AG20443 (cell line): ENCODE measurements around the gene CTNNBL1.

Source experiments
- DNase-seq: peaks from one replicate; pipeline ENCODE4 v3.0.0; 2012; ENCODE audit warnings: low spot score, mixed read lengths

The CTNNBL1 gene

DNA sequence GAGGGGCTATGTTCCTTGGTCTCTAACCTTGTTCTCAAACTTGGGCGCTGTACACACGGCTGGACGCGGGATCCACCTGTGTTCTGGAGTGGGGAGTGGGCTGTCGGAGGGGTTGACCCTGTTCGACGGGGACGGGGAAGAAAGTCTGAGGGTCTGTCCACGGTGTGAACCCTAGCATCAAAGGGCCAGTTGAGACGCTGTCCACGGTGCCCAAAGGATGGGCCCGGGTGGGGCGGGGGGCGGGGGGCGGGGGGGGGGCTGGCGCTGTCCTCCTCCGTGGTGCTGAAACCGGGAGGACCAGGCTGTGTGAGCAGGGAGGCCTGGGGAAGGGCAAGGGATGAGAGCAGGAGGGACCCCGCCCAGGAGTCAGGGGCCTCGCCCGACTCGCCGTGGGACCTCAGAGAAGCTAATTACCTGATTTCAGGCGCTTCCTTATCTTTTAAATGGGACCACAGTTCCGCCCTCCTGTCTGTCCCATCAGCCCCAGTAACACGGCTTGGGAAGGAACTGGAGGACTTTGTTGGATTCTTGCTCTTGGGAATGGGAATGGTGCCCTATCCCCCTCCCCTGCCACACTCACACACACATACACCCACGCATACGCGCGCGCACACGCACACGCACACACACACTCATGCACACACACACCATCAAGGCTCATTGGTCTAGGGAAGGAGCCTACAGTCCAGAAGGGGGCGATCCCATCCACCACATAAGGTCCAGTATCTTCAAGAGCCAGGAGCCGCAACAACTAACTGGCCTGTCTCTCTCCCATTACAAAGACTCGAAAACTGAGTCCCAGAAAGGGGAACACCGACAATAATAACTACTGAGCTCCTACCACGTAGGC is 208.0 kb downstream of the CTNNBL1 start:
- DNase-seq = peak; percentile 61

DNA sequence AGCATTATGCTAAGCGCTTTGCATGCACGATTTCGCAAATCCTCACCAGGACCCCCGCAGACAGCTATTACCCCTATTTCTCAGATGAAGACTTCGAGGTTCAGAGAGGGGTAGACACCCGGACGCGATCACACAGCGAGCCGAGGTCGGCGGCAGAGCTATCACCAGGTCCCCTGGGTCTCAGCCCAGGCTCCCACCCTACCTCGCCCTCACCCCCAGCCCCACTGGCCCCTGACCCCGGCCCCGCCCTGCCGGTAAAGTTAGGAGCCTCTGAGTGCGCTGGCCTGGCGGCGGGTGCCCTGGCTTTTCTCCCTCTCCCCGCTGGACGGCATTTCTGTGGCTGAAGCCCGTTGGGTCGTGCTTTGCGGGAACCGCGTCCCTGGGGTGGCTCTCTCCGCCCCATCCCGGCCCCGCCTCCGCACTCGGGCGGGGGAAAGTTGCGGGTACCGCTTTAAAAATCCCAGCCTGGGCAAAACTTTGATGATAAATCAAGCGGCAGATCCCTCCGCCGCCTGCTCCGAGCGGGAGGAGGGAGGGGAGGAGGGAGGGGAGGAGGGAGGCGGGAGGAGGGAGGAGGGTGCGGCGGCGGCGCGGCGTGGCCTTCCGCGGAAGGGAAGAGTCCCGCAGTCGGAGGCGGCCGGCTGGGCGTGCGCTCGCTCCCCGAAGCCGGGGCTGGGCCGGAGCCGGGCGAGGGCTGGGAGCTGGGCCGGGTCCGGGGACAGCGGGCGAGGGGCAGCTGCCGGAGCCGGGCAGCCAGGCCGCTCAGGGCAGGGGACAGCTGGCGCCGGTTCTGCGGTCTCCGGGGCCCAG is 208.9 kb downstream of the CTNNBL1 start, which contains the start of gene VSTM2L:
Gene VSTM2L (plus strand): TSS at position 624 of the 810 bp plus-strand sequence. CDS start 224 bp downstream, outside the sequence.
- DNase-seq = peak; percentile 80

DNA sequence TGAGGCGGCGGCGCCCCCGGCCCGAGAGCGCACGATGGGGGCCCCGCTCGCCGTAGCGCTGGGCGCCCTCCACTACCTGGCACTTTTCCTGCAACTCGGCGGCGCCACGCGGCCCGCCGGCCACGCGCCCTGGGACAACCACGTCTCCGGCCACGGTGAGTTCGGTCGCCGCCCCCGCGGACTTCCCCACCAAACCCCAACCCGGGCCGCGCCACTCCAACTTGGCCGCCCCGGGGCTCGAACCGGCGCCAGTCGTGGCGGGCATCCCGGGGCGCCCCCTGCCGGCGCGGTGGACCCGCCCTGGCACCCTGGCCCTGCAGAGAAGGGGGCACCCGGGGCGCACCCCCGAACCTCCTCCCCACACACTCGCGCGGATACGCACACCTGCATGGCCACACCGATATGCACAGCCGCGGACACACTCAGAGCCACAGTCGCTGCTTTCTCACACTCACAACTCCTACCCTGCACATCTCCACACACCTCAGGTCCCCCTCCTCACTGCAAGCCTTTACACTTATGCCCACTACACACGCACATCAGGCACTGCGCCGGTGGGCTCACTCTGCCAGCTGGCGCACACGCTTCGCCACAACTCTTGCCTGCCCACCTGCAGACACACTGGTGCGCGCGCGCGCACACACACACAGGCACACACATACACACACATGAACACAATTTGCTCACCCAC is 209.6 kb downstream of the CTNNBL1 start:
- peak; percentile 33 for DNase-seq

DNA sequence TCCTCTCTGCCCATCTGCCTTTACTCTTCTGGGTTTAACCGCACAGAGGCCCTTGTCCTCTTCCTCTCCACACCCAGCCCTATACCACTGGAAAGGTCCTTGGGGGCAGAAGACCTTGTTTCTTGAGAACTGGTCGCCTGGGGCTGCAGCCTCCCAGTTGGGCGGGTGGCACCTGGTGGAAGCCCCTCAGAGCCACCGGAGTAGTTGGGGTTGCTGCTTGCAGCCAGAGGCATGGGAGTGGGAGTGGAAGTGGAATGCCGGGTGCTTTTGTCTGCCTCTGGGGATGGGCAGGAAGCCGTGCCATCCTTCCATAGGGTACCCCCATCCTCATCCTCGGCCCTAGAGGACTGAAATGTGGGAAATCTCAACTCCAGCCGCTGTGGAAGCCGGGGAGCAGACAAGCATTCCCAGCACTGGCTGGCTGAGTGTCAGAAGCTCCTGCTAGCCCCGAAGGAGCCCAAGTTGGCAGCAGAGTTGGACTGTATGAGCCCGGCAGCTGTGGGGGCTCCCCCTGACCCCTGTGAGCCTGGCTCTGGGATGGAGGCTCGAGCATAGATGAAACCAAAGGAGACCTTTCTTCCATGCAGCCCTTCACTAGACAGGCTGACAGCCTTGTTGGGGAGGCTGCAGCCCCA is 210.3 kb downstream of the CTNNBL1 start:
- no peak for DNase-seq

DNA sequence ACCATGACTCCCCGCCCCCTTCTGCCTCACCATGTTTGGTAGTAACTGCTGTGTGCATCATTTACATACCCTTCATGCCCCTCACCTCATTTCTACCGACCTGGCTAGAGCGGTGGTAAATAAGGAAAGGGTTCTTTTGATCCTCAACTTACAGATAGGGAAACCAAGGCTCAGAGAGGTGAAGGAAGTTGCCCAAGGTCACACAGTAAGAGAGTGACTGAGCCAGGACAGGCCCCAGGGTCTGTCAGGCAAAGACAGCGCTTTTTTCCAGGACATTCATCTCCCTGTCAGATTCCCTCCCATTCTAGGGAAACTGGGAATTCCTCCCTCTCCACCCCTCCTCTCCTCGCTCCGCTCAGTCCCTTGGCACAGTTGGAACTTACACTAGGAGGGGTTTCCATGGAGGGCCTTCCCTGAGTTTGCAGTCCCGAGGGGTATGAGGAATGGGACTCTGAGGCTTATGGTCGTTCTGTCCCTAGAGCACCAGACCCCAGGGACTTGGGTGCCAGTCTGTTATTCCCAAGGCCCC is 211.1 kb downstream of the CTNNBL1 start:
- DNase-seq = no peak

DNA sequence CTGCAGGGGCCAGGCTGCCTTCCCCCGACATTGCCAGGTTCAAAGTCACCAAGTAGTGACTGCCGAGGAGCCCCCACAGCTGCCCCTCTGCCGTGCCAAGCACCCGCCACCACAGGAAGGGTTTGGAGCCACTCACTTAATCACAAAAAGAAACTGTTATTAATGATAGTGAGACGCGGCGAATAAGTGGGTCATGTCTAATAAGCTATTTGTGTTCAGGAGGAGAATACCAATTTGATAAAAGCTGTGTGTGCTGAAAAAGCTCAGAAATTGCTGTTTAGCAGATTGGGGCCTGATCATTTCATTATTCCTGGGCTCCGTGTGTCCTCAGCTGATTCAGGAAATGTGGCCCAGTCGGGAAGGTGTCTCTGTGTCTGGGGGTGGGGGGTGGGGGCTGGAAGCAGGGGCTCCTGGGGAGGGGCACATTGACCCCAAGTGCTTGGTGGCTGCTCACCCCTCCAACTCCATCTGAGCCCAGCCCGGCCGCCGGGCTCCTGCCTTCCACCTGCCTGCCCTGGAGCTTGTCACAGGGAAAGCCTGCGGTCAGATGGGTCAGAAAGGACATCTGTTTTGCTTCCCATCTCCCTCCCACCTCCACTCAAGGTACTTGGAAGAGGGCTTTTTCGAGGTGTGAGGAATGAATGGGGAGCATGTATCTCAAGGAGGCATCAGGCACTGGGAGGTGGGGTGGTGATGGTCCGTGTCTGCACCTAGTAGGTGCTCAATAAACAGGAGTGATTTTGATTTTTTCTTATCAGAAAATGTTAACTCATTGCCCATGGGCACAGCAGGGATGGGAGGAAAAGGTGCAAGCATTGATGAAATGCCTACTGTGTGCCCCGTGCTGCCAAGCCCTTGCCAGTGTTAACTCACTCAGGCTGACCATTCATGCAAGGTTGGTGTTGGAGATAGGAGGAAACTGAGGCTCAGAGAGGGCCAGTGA is 212.1 kb downstream of the CTNNBL1 start:
- no peak for DNase-seq

DNA sequence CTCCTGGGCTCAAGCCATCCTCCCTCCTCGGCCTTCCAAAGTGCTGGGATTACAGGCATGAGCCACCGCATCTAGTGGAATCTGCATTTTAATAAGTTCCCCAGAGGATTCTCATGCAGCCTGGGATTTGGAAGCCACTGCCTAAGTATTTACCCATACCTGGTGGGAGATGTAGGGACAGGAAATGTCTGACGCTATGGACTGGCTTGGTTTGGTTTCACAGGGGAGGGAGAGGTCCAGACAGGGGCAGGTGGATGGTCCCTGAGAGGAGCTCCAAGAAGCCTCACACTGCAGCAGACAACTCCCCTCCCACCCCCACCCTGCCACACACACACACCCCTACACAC is 213.5 kb downstream of the CTNNBL1 start:
- no peak for DNase-seq

DNA sequence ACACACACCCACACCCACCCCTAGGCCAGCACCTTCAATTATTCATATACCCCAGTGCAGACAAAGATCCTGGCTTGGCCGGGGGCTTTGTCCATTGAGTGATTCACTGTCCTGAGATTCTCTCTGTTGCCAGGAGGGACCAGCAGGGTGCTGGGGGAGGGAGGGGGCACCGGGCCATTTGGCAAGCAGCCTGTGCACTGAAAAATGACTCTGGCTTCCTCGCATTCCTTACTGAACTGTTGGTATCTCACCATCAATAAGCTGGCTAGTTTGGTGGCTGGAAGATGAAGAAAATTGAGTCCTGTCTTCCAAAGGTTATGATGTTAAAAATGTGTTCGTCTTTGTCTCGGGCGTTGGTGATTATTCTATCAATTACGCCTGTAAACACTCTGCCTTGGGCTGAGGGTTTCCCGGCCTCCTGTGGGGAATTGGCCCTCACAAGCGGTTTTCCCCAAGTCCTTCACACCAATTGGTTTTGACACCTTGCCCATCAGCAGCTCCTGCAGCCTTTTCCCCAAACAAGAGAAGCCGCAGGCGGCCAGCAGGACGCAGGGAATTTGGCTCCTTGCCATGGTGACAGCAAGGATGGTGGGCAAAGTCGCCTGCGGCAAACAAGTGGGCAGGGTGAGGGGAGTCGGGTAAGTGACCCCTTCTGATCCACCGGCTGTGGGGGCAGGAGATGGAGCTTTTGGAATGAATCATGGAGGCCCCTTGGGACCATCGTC is 214.0 kb downstream of the CTNNBL1 start:
- peak; percentile 88 for DNase-seq

DNA sequence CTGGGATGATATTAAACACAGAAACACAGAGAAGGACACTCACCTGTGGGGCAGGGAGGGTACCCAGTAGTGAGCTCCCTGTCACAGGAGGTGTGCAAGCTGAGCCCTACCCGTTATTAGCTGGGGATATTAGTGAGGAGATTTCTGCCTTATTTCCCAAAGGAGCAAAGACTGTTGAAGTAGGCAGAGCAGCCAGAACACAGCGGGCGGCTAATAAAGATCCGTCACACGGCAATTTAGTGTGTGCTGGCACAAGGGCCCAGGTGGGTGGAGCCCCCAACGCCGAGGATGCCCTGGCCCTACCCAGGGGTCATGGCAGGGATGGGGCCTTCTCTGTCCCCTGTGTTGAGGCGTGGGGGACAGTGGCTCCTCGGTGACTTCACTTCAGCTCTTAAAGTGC is 217.4 kb downstream of the CTNNBL1 start:
- no peak for DNase-seq

DNA sequence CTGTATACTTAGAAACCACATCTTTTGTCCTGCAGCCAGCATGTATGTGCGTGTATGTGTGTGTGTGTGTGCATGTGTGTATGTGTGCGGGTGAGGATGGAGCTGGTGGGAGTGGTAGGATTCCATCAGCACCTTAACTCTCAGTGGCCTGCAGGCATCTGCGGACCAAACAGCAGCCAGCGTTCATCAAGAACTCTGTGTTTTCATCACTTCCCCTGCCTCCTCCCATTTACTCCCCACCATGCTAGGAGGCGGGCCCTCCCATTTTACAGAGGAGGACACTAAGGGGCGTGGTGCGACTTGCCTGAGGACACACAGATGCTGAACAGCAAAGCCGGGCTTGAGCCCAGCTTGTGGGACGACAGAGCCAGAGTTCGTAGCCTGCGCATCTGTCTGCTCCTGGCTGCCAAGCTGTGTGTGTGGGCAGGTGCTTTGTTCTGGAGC is 218.0 kb downstream of the CTNNBL1 start:
- DNase-seq = peak; percentile 77

DNA sequence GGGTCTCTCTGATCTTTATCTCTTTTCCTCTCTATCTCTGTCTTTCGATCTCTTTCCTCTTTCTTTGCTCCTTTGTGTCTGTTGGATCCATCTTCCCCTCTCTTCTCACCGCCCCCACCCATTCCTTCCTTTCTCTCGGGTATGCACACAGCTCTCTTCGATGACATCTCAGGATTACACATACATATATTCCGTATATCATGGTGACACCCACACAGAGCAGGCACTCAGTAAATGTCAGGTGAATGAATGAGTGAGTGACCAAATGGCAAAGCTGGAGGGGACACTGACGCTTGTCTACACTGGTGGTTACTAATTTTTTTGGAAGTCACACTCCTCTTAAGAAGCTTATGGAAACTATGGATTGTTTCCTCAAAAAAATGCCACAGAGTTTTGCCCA is 219.0 kb downstream of the CTNNBL1 start:
- no peak for DNase-seq

DNA sequence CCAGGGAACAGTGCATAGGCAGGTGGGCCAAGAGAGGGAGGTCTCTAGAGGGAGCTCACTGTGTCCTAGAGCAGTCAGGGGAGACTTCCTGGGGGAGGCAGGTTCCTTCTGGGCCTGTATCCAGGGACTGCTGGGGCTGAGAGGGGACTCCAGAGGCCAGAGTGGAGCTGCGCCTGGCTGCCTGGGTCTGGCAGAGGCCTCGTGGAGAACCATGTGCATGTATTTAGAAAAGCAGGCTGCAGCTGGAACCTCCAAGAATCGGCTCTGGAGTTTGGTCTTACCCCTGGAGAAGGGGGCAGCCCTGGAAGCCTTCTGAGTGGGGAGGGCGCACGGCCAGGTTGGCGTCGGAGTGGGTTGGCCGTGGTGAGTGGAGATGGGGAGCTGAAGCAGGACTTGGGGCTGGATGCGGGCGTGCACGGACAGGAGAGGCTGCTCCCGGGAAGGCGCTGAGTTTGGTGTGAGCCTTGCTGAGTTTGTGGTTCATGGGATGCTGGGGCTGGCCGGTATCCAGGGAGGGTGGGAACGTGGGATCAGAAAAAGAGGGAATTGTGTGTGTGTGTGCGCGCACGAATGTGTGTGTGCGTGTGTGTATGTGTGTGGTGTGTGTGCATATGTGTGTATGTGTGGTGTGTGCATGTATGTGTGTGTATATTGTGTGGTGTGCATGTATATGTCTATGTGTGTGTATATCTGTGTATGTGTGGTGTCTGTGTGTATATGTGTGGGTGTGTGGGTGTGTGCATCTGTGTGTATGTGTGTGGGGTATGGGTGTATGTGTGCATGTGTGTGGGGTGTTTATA is 219.9 kb downstream of the CTNNBL1 start:
- no peak for DNase-seq

DNA sequence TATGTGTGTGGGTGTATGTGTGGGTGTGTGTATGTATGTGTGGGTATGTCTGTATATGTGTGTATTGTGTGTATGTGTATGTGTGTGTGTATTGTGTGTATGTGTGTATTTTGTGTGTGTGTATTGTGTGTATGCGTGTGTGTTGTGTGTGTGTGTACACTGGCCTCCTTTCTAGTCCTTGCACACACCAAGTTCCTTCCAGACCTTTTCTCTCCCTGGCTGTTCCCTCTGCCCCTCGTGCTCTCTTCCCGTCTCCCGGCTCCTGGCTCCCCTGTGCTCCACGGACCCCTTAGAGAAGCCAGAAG is 220.5 kb downstream of the CTNNBL1 start:
- no peak for DNase-seq

DNA sequence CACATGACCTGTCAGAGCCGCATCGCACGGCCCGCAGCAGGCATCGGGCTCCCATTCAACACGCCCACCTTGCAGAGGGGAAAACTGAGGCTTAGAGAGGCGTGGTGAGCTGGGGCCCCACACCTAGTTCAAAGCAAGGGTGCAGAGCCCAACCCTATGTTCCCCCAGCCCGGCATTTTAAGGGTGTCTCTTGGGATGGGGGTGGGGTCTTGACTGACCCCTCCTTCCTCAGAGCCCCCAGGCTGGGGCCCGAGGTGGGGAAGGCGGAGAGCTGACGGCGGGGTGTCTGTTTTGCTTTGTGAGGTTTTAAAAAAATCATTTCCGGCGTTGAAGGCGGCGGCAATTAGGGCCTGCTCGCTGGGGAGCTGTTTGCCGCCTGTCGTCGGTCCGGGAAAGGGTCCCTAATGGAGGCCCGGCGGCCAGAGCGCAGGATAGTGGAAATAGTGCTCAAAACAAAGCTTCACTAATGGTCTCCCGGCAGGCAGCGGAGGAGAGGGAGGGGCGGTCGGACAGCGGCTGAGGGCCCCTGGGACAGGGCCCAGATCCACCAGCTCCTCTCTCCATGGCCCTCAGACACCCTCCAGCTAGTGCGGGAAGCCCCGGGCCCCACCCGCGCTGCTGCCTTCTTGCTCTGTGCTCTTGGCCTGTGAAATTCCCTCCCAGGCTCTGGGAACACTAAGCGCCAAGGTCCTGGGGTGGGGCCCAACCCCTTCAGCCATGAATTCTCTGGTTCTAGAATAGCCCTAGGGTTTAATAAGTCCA is 221.0 kb downstream of the CTNNBL1 start:
- no peak for DNase-seq

DNA sequence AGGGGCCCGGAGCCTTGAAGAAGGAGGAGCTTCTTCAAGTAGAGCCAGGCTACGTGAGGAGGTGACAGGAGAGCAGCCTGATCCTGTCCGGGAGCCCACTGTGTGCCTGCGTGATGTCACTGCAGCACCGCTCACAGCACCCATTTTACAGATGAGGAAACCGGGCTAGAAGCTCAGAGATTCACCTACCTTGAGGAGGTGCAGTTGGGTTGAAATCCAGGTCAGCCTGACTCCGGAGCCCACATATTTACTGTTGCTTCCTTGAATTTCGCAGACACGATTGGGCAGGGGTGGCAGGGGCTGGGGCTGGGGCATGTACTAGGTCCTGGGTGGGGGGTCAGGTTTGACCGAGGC is 221.6 kb downstream of the CTNNBL1 start:
- DNase-seq = no peak

DNA sequence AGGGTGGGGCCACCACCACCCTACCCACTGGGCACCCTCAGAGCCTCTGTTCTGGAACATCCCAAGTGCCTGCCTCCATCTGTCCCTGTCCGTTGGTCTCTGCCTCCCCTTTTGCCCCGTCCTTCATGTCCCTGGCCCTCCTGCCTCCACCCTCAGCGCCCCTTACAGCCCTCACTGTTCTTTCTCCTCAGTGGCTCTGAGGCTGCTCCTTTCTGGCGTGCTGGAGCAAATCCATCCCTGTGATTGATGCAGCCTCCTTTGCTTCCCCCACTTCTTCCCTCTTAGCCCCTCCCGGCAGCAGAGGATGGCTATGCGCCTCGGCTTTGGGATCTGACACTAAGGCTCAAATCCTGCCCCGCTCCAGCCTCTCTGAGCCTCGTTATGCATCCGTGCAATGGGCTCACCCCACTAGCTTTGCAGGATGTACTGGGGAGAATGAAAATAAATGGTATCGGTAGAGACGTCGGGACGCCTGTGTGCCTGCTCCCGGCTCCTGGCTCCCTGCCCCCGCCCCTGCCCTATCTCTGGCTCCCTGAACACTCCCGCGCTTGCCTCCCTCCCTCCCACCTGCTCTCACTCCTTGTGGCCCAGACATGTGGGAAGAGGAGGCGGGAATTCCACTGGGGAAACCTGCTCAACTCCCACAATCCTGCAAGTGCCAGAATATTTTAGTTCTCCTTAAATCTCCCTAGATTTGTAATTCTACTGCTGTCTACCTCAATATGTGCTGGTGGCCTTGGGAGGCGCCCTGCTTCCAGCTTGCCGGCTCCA is 222.2 kb downstream of the CTNNBL1 start:
- no peak for DNase-seq

DNA sequence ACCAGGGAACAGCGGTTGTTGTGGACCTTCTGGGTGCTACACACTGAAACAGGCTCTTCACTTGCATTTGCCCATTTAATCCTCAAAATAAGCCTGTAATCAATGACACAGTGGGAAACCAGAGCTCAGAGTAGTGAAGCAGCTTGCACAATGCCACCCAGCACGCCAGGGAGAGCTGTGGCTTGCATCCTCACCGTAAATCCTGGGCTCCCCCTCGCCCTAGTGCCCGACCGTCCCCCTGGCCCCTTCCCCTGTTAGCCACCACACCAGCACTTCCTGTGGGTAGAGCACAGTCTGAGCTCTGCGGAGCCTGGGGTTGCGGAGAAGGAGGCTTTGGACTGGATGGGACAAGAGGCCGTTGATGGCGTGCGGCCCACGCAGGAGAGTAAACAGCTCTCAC is 223.6 kb downstream of the CTNNBL1 start:
- no peak for DNase-seq

DNA sequence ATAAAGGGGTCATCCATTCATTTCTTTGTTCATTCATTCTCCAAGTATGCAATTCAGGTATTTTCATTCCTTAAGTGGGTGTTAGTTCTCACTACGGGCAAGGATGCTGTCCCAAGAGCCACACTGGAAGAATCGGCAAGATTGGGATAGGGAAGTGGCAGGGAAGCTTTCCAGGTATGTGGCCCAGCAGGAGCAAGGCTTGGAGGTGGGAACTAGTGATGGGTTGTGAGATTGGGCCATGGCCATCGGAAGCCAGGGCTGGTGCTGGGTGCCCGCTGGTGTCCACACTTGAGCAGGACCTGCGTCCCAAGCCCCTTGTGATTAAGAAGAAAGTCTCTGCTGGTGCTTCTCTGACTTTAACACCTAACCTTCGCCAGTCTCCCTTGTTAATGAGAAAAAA is 224.2 kb downstream of the CTNNBL1 start:
- DNase-seq = no peak
